CD14-positive monocyte (primary cell): Measurements from ENCODE around the gene C20orf141. TPM values are rescaled to one million over a fixed set of nuclear protein-coding genes. Genes with fewer than 3 reads are reported as not detected.
A peak's percentile ranks its signal among the peaks of the same experiment; 100 is the strongest.

ENCODE experiments used
- DNase-seq, 3 donors: peaks; one replicate each; pipeline ENCODE4 v3.0.0-alpha.2; 2011 to 2022
- H2AFZ ChIP-seq: 2 replicates; pipeline ENCODE4 v1.6.0; 2012; ENCODE audit warnings: mild to moderate bottlenecking, low read depth, low read length, inconsistent platforms; ENCODE audit not compliant: insufficient read depth, poor library complexity, severe bottlenecking
- H3K27ac ChIP-seq, 2 donors: 1 replicate in 1 of 2; 2 replicates in 1 of 2; pipeline ENCODE4 v1.5.1; 2012 to 2013; ENCODE audit warnings: low read length in 2 of 2, control low read depth in 1 of 2, inconsistent platforms in 1 of 2, low read depth in 1 of 2, mild to moderate bottlenecking in 1 of 2
- H3K27me3 ChIP-seq, 2 donors: one replicate each; pipeline versions ENCODE4 v1.6.0 to v1.6.1; 2011 to 2013; ENCODE audit warnings: low read length in 2 of 2; ENCODE audit not compliant: control insufficient read depth in 2 of 2, insufficient read depth in 2 of 2
- H3K36me3 ChIP-seq, 2 donors: replicated peaks in 1 of 2; 1 replicate in 1 of 2; 2 replicates in 1 of 2; pipeline versions ENCODE4 v1.5.1 to v1.6.1; 2012 to 2013; ENCODE audit warnings: low read length in 2 of 2, control low read depth in 1 of 2, inconsistent platforms in 1 of 2, mild to moderate bottlenecking in 1 of 2; ENCODE audit not compliant: insufficient read depth in 2 of 2, control insufficient read depth in 1 of 2
- H3K4me1 ChIP-seq, 2 donors: 1 replicate in 1 of 2; 2 replicates in 1 of 2; pipeline versions ENCODE4 v1.5.1 to v1.6.1; 2012 to 2013; ENCODE audit warnings: low read length in 2 of 2, control low read depth in 1 of 2, inconsistent platforms in 1 of 2, mild to moderate bottlenecking in 1 of 2, moderate library complexity in 1 of 2; ENCODE audit not compliant: insufficient read depth in 2 of 2, control insufficient read depth in 1 of 2
- H3K4me2 ChIP-seq: replicated peaks from 2 replicates; pipeline ENCODE3; 2012; ENCODE audit warnings: low read length, moderate library complexity, mild to moderate bottlenecking; ENCODE audit not compliant: poor library complexity, severe bottlenecking; ENCODE audit errors: extremely low read depth
- H3K4me3 ChIP-seq, 3 experiments: fragments of 200-600 bp in 1 of 3; sonication (generic) in 1 of 3; replicated peaks in 1 of 3; 1 replicate in 2 of 3; 2 replicates in 1 of 3; pipeline ENCODE4 v1.5.1; 2011 to 2013; ENCODE audit warnings: low read length in 3 of 3, mild to moderate bottlenecking in 3 of 3, control low read depth in 2 of 3, low read depth in 2 of 3, inconsistent platforms in 1 of 3, moderate library complexity in 1 of 3
- H3K79me2 ChIP-seq: 2 replicates; pipeline ENCODE4 v1.6.0; 2012; ENCODE audit warnings: mild to moderate bottlenecking, control low read depth, inconsistent platforms, low read length, moderate library complexity; ENCODE audit not compliant: insufficient read depth
- H3K9ac ChIP-seq: 2 replicates; pipeline ENCODE4 v1.6.0; 2017; ENCODE audit warnings: low read length, mild to moderate bottlenecking; ENCODE audit not compliant: insufficient read depth, poor library complexity, severe bottlenecking
- H3K9me3 ChIP-seq, 2 donors: replicated peaks in 1 of 2; 1 replicate in 1 of 2; 2 replicates in 1 of 2; pipeline versions ENCODE4 v1.5.1 to v1.6.1; 2012 to 2013; ENCODE audit warnings: low read length in 2 of 2, control low read depth in 1 of 2; ENCODE audit not compliant: control insufficient read depth in 1 of 2, insufficient read depth in 1 of 2
- H4K20me1 ChIP-seq: 2 replicates; pipeline ENCODE4 v1.6.0; 2012; ENCODE audit warnings: mild to moderate bottlenecking, low read length, control low read depth, moderate library complexity; ENCODE audit not compliant: insufficient read depth
- H3K27ac Mint-ChIP-seq, 7 donors: one replicate each; pipeline ENCODE4 v1.8.0; 2020; ENCODE audit warnings: mild to moderate bottlenecking in 7 of 7, mixed read lengths in 7 of 7, moderate library complexity in 6 of 7, inconsistent platforms in 2 of 7
- H3K27me3 Mint-ChIP-seq, 3 donors: one replicate each; pipeline ENCODE4 v1.8.0; 2021 to 2022; ENCODE audit warnings: low read depth in 3 of 3, mild to moderate bottlenecking in 3 of 3, mixed read lengths in 3 of 3, moderate library complexity in 3 of 3, inconsistent platforms in 1 of 3
- H3K36me3 Mint-ChIP-seq, 2 donors: one replicate each; pipeline ENCODE4 v1.8.0; 2020; ENCODE audit warnings: mixed read lengths in 2 of 2, inconsistent platforms in 1 of 2, mild to moderate bottlenecking in 1 of 2
- H3K4me1 Mint-ChIP-seq: one replicate; pipeline ENCODE4 v1.8.0; 2020; ENCODE audit warnings: mild to moderate bottlenecking, mixed read lengths
- H3K4me3 Mint-ChIP-seq, 2 donors: one replicate each; pipeline ENCODE4 v1.8.0; 2020; ENCODE audit warnings: mild to moderate bottlenecking in 2 of 2, mixed read lengths in 2 of 2, moderate library complexity in 1 of 2
- H3K9me3 Mint-ChIP-seq, 7 donors: one replicate each; pipeline ENCODE4 v1.8.0; 2020 to 2022; ENCODE audit warnings: mixed read lengths in 7 of 7, mild to moderate bottlenecking in 6 of 7, moderate library complexity in 6 of 7, inconsistent platforms in 2 of 7
- CTCF ChIP-seq: fragments of 200-600 bp; IDR thresholded peaks from one replicate; pipeline ENCODE4 v1.8.0; 2022; ENCODE audit warnings: antibody characterized with exemption, mild to moderate bottlenecking
- WGBS: methylation state at CpG from one replicate; pipeline ENCODE4 v1.1.5; 2013; ENCODE audit warnings: missing lambda C conversion rate; ENCODE audit not compliant: insufficient coverage; 5-methylcytosine and 5-hydroxymethylcytosine counted together
- intact Hi-C, 2 donors: fragments of 100-400 bp; cut with micrococcal nuclease; formaldehyde crosslinking; loops; one replicate each; pipeline versions ENCODE4 v1.15.0 to v1.15.1; 2023
- polyA plus RNA-seq, 3 donors: library from polyadenylated mRNA; depleted of rRNA in 1 of 3; unstranded in 2 of 3; stranded (reverse) in 1 of 3; fragments of 300-500 nt in 2 of 3; fragments of >200 nt in 1 of 3; fragmentation: Illumina TruSeq in 2 of 3; gene quantifications; 1 replicate in 2 of 3; 2 replicates in 1 of 3; pipeline ENCODE4 v1.2.3, GENCODE V29; 2012 to 2021

The C20orf141 gene
- polyA plus RNA-seq, 3 donors: not detected

- peak overlapping the region in 1 of 7 donors; percentile 82 for H3K27ac Mint-ChIP-seq
- TF ChIP-seq CTCF: no peak
- H3K36me3 ChIP-seq: no peaks in the 10 kb centered on the region
- peaks cover under 1 to 6% (median 3%) of the 10 kb centered on the region in 3 donors for H3K27me3 Mint-ChIP-seq
- H3K9me3 ChIP-seq: no peaks in the 10 kb centered on the region
- no peaks in the 10 kb centered on the region for H3K36me3 Mint-ChIP-seq
- no peak overlapping the region for H3K4me3 ChIP-seq
- H4K20me1 ChIP-seq: no peaks in the 10 kb centered on the region
- no peaks in the 10 kb centered on the region for H3K27me3 ChIP-seq
- no peaks in the 10 kb centered on the region for H3K4me1 ChIP-seq
- H3K9me3 Mint-ChIP-seq: peaks cover 0 to 3% (median 0%) of the 10 kb centered on the region in 7 donors
- H2AFZ ChIP-seq: no peak overlapping the region
- H3K79me2 ChIP-seq: no peaks in the 10 kb centered on the region
- H3K4me2 ChIP-seq: no peak overlapping the region
- no peak for DNase-seq
- no peaks in the 10 kb centered on the region for H3K4me1 Mint-ChIP-seq
- no peak overlapping the region for H3K27ac ChIP-seq
- no peak overlapping the region for H3K9ac ChIP-seq
- WGBS: 94% methylated on average over 6 of the region's 6 CpGs
- no peak overlapping the region for H3K4me3 Mint-ChIP-seq
- intact Hi-C loops: no loop called here
Observed at GRCh38 chr20:2793471-2793870, 21.3 kb upstream of the C20orf141 start.

GRCh38 chr20:2794202-2794748 is 20.5 kb upstream of the C20orf141 start:
- no peak overlapping the region for H3K4me3 Mint-ChIP-seq
- Histone ChIP-seq H4K20me1 (no peaks in the 10 kb centered on the region), H3K36me3 (no peaks in the 10 kb centered on the region), H3K4me1 (peaks cover 2 to 3% of the 10 kb centered on the region in 2 donors), H3K9ac (no peak overlapping the region), H3K4me3 (no peak overlapping the region), H2AFZ (no peak overlapping the region), H3K4me2 (no peak overlapping the region), H3K27me3 (peaks cover 0 to 6% of the 10 kb centered on the region in 2 donors), H3K9me3 (no peaks in the 10 kb centered on the region), H3K27ac (no peak overlapping the region), H3K79me2 (no peaks in the 10 kb centered on the region)
- 89% methylated on average over 19 of the region's 23 CpGs for WGBS
- peak overlapping the region in 2 of 7 donors; percentile 3 to 22 for H3K27ac Mint-ChIP-seq
- TF ChIP-seq CTCF: no peak
- no peaks in the 10 kb centered on the region for H3K36me3 Mint-ChIP-seq
- intact Hi-C loops: no loop called here
- peaks cover 3 to 13% (median 6%) of the 10 kb centered on the region in 3 donors for H3K27me3 Mint-ChIP-seq
- no peak for DNase-seq
- H3K9me3 Mint-ChIP-seq: peaks cover 0 to 3% (median 0%) of the 10 kb centered on the region in 7 donors
- peaks cover 6% of the 10 kb centered on the region for H3K4me1 Mint-ChIP-seq
